GM19463 (cell line): ENCODE results near the gene PSMD14.

Experiments used
- ATAC-seq: cut with Tn5 transposase; IDR thresholded peaks from one replicate; pipeline ENCODE4 v1.9.1; 2021; ENCODE audit warnings: mild to moderate bottlenecking, moderate library complexity; ENCODE audit not compliant: unreplicated experiment

Gene PSMD14

GRCh38 chr2:161434118-161434517 lies 125.9 kb downstream of the PSMD14 start:
- no peak for ATAC-seq

- no peak for ATAC-seq
These were observed 128.2 kb downstream of the PSMD14 start for GRCh38 chr2:161436411-161436810.

DNA sequence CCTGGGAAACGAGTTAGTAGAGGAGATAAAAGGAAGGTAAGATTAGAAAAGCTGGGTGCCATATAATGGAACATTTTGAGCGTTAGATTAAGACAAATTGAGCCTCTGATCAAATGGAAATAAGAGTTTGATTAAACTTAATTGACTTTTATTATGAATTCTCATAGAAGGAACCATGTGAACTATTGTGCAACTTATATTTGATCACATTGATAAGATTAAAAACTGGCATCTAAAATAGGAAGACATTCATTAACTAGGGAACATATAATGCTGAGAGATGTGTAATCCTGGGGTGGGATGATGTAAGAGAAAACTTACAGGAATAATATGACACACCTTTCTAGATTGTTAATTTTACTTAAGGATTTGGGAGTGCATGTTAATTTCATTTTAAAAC lies 130.4 kb downstream of the PSMD14 start:
- no peak for ATAC-seq

- no peak for ATAC-seq
These were observed 136.9 kb downstream of the PSMD14 start for GRCh38 chr2:161445097-161445496.

DNA sequence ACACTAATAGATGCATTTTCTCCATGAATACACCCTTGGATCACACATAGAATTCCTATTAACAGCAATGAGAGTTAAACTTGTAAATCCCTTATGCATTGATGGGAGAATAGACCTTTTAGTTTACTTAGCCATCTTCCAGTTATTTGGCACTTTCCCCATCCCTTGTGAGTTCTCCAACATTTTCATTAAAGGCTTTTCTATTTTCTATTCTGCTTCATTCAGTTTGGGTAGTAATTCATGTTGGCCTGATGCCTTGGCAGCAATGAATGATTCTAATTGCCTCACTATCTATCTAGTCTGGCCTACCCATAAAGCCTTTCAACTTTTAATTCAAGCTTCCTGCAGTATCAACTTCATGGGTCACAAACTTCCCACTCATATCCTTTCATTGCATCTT lies 140.2 kb downstream of the PSMD14 start:
- no peak for ATAC-seq
